Activated T-helper 17 cell treated with anti-CD3 and anti-CD28 coated beads, Interleukin-2, amount 50 U/mL, for 72 hours (primary cell): Measurements from ENCODE around the gene MCF2L2. TPM values are rescaled to one million over a fixed set of nuclear protein-coding genes. Genes with fewer than 3 reads are reported as not detected.
"Not testable (repeated sequence)": the region's sequence is repeated elsewhere in the genome, so short reads cannot be mapped to it uniquely, and the experiment has no call there.

Source experiments
- ATAC-seq: fragments of 150-1000 bp; cut with Tn5 transposase; replicated peaks from 2 replicates; pipeline ENCODE4 v1.10.0; 2021; ENCODE audit warnings: mild to moderate bottlenecking, moderate library complexity
- H3K27ac Mint-ChIP-seq: one replicate; pipeline ENCODE4 v1.8.0; 2022; ENCODE audit warnings: mixed read lengths
- H3K27me3 Mint-ChIP-seq: one replicate; pipeline ENCODE4 v1.8.0; 2022; ENCODE audit warnings: mixed read lengths
- H3K36me3 Mint-ChIP-seq: one replicate; pipeline ENCODE4 v1.8.0; 2022; ENCODE audit warnings: low read depth, mild to moderate bottlenecking, mixed read lengths
- H3K4me1 Mint-ChIP-seq: one replicate; pipeline ENCODE4 v1.8.0; 2022; ENCODE audit warnings: mixed read lengths
- H3K4me3 Mint-ChIP-seq: one replicate; pipeline ENCODE4 v1.8.0; 2022; ENCODE audit warnings: mild to moderate bottlenecking, mixed read lengths
- H3K9me3 Mint-ChIP-seq: one replicate; pipeline ENCODE4 v1.8.0; 2022; ENCODE audit warnings: mixed read lengths
- total RNA-seq, 2 donors: library from RNA; stranded (reverse); gene quantifications; one replicate each; pipeline ENCODE4 v1.2.3, GENCODE V29; 2022

Gene MCF2L2
- total RNA-seq, 2 donors from 2014 or later: 9.0 to 10.0 TPM

- H3K36me3 Mint-ChIP-seq: peaks cover 29% of the 10 kb centered on the region
- no peak overlapping the region for H3K4me3 Mint-ChIP-seq
- H3K27ac Mint-ChIP-seq: no peak overlapping the region
- peaks cover under 1% of the 10 kb centered on the region for H3K4me1 Mint-ChIP-seq
- ATAC-seq: no peak
- H3K9me3 Mint-ChIP-seq: no peaks in the 10 kb centered on the region
- no peaks in the 10 kb centered on the region for H3K27me3 Mint-ChIP-seq
Observed at GRCh38 chr3:183454064-183454463, 25.6 kb upstream of the MCF2L2 start.

DNA sequence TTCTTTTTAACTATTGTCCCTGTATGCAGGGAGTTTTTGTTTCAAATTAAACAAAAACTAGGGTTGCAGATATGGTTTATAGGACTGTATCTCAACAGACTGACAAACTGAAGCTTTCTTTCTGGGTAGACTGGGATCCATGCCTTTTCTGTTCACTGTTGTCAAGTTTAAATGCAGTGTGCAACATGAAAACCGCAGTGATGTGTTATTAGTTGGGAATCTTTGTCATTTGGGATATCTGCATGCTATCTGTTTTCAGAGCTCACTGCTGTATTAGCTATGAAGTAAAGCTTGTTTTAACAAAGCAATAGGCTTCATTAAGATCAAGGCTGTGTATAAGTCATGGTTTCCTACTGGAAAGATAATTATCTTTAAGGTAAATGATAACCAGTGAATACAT lies 21.4 kb upstream of the MCF2L2 start:
- H3K27me3 Mint-ChIP-seq: no peaks in the 10 kb centered on the region
- no peak overlapping the region for H3K27ac Mint-ChIP-seq
- peaks cover 10% of the 10 kb centered on the region for H3K4me1 Mint-ChIP-seq
- no peak overlapping the region for H3K4me3 Mint-ChIP-seq
- no peaks in the 10 kb centered on the region for H3K9me3 Mint-ChIP-seq
- no peak for ATAC-seq
- H3K36me3 Mint-ChIP-seq: peaks cover 14% of the 10 kb centered on the region

- H3K27ac Mint-ChIP-seq: no peak overlapping the region
- no peaks in the 10 kb centered on the region for H3K27me3 Mint-ChIP-seq
- no peak for ATAC-seq
- peaks cover 10% of the 10 kb centered on the region for H3K4me1 Mint-ChIP-seq
- peaks cover 12% of the 10 kb centered on the region for H3K36me3 Mint-ChIP-seq
- no peaks in the 10 kb centered on the region for H3K9me3 Mint-ChIP-seq
- peak overlapping the region; percentile 90 for H3K4me3 Mint-ChIP-seq
Observed at GRCh38 chr3:183449391-183449790, 21.0 kb upstream of the MCF2L2 start.

- peaks cover 12% of the 10 kb centered on the region for H3K36me3 Mint-ChIP-seq
- H3K27me3 Mint-ChIP-seq: no peaks in the 10 kb centered on the region
- peaks cover 10% of the 10 kb centered on the region for H3K4me1 Mint-ChIP-seq
- ATAC-seq: no peak
- H3K4me3 Mint-ChIP-seq: peak overlapping the region; percentile 90
- H3K9me3 Mint-ChIP-seq: peaks cover 2% of the 10 kb centered on the region
- peak overlapping the region; percentile 93 for H3K27ac Mint-ChIP-seq
Observed at GRCh38 chr3:183448369-183449128, 20.1 kb upstream of the MCF2L2 start.

GRCh38 chr3:183447206-183448001 lies 19.0 kb upstream of the MCF2L2 start:
- H3K36me3 Mint-ChIP-seq: peaks cover 11% of the 10 kb centered on the region
- peaks cover 10% of the 10 kb centered on the region for H3K4me1 Mint-ChIP-seq
- H3K27me3 Mint-ChIP-seq: no peaks in the 10 kb centered on the region
- H3K9me3 Mint-ChIP-seq: peaks cover 8% of the 10 kb centered on the region
- H3K4me3 Mint-ChIP-seq: peak overlapping the region; percentile 90
- H3K27ac Mint-ChIP-seq: peak overlapping the region; percentile 93
- ATAC-seq: peak; percentile 90

DNA sequence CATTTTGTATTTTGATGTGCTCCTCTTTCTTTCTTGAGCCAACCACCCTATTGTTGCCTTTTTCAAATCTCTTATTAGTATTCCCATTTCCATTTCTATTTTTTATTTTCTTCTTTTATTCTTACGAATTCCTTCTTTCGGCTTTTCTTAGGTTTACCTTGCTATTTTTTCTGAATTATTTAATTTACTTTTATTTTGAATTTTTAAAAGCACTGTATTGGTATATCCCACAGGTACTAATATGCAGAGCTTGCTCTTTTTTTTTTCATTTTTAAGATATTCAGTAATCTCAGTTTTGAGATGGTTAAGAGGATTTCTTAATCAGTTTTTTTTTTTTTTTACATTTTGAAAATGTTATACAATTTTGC lies 18.4 kb upstream of the MCF2L2 start:
- peaks cover 10% of the 10 kb centered on the region for H3K4me1 Mint-ChIP-seq
- H3K27ac Mint-ChIP-seq: peak overlapping the region; percentile 93
- H3K9me3 Mint-ChIP-seq: peaks cover 8% of the 10 kb centered on the region
- peaks cover 6% of the 10 kb centered on the region for H3K36me3 Mint-ChIP-seq
- H3K4me3 Mint-ChIP-seq: peak overlapping the region; percentile 90
- no peaks in the 10 kb centered on the region for H3K27me3 Mint-ChIP-seq
- ATAC-seq: no peak

GRCh38 chr3:183444748-183445147 lies 16.3 kb upstream of the MCF2L2 start:
- no peak overlapping the region for H3K27ac Mint-ChIP-seq
- H3K9me3 Mint-ChIP-seq: peaks cover 11% of the 10 kb centered on the region
- no peaks in the 10 kb centered on the region for H3K36me3 Mint-ChIP-seq
- H3K4me1 Mint-ChIP-seq: peaks cover 10% of the 10 kb centered on the region
- no peak for ATAC-seq
- H3K4me3 Mint-ChIP-seq: no peak overlapping the region
- H3K27me3 Mint-ChIP-seq: no peaks in the 10 kb centered on the region

GRCh38 chr3:183443395-183444385 lies 15.3 kb upstream of the MCF2L2 start:
- Mint-ChIP-seq H3K4me3 (no peak overlapping the region), H3K4me1 (peaks cover 13% of the 10 kb centered on the region), H3K36me3 (no peaks in the 10 kb centered on the region), H3K27ac (no peak overlapping the region), H3K27me3 (no peaks in the 10 kb centered on the region), H3K9me3 (peaks cover 11% of the 10 kb centered on the region)
- ATAC-seq: no peak

- peaks cover 13% of the 10 kb centered on the region for H3K4me1 Mint-ChIP-seq
- H3K9me3 Mint-ChIP-seq: peaks cover 11% of the 10 kb centered on the region
- no peak overlapping the region for H3K27ac Mint-ChIP-seq
- no peak overlapping the region for H3K4me3 Mint-ChIP-seq
- no peaks in the 10 kb centered on the region for H3K36me3 Mint-ChIP-seq
- ATAC-seq: no peak
- no peaks in the 10 kb centered on the region for H3K27me3 Mint-ChIP-seq
Observed at GRCh38 chr3:183442994-183443393, 14.6 kb upstream of the MCF2L2 start.

- not testable (repeated sequence) for H3K4me3 Mint-ChIP-seq, H3K36me3 Mint-ChIP-seq, ATAC-seq, H3K27ac Mint-ChIP-seq, H3K27me3 Mint-ChIP-seq
- H3K4me1 Mint-ChIP-seq: peaks cover 33% of the 10 kb centered on the region
- H3K9me3 Mint-ChIP-seq: peaks cover 11% of the 10 kb centered on the region
Observed at GRCh38 chr3:183440521-183440920, 12.1 kb upstream of the MCF2L2 start.

- Mint-ChIP-seq H3K27ac (no peak overlapping the region), H3K4me1 (peaks cover 43% of the 10 kb centered on the region), H3K36me3 (no peaks in the 10 kb centered on the region), H3K4me3 (no peak overlapping the region), H3K27me3 (no peaks in the 10 kb centered on the region), H3K9me3 (peaks cover 11% of the 10 kb centered on the region)
- peak; percentile 12 for ATAC-seq
Observed at GRCh38 chr3:183439515-183439914, 11.1 kb upstream of the MCF2L2 start.

GRCh38 chr3:183438735-183439134 lies 10.3 kb upstream of the MCF2L2 start:
- H3K27me3 Mint-ChIP-seq: no peaks in the 10 kb centered on the region
- H3K36me3 Mint-ChIP-seq: no peaks in the 10 kb centered on the region
- peaks cover 43% of the 10 kb centered on the region for H3K4me1 Mint-ChIP-seq
- peaks cover 11% of the 10 kb centered on the region for H3K9me3 Mint-ChIP-seq
- H3K4me3 Mint-ChIP-seq: no peak overlapping the region
- peak overlapping the region; percentile 64 for H3K27ac Mint-ChIP-seq
- no peak for ATAC-seq

- H3K4me1 Mint-ChIP-seq: peaks cover 48% of the 10 kb centered on the region
- peaks cover 3% of the 10 kb centered on the region for H3K9me3 Mint-ChIP-seq
- no peaks in the 10 kb centered on the region for H3K36me3 Mint-ChIP-seq
- H3K27ac Mint-ChIP-seq: peak overlapping the region; percentile 64
- ATAC-seq: peak; percentile 50
- H3K27me3 Mint-ChIP-seq: no peaks in the 10 kb centered on the region
- H3K4me3 Mint-ChIP-seq: peak overlapping the region; percentile 53
Observed at GRCh38 chr3:183437666-183438564, 9.5 kb upstream of the MCF2L2 start.
